Vagina (tissue), 2 donors: ENCODE results near the gene RHOH.

Experiments
- POLR2A ChIP-seq, 2 donors: fragments of 450-650 bp; IDR thresholded peaks; one replicate each; pipeline ENCODE4 v1.6.1; 2017; ENCODE audit warnings: antibody characterized with exemption in 2 of 2, mild to moderate bottlenecking in 2 of 2, moderate library complexity in 2 of 2
- TF ChIP-seq, protein P1 (sequence below), 3 experiments: fragments of 450-650 bp in 2 of 3; fragments of 200-600 bp in 1 of 3; sonication (generic) in 1 of 3; IDR thresholded peaks; one replicate each; pipeline ENCODE4 v1.5.1; 2017 to 2019; ENCODE audit warnings: antibody characterized with exemption in 3 of 3, mild to moderate bottlenecking in 2 of 3, moderate library complexity in 2 of 3

DNA sequence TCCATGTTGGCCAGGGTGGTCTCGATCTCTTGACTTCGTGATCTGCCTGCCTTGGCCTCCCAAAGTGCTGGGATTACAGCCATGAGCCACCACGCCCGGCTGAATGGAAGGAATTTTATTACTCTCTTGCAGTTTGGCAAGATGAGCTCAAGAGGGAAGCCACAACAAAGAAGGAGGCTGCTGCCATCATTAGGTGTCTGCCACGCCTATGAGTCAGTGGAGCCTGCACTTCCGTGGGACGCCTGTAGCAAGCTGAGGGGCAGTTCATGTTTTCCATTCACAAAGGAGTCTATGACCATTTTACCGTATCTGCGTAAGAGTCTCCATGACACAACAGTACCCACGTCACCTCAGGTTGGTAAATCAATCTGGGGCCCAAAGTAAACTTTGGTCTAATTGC is 87.1 kb downstream of the RHOH start:
- TF ChIP-seq POLR2A (IDR thresholded peaks at IDR 0.05): no peak
- TF ChIP-seq, protein P1, sequence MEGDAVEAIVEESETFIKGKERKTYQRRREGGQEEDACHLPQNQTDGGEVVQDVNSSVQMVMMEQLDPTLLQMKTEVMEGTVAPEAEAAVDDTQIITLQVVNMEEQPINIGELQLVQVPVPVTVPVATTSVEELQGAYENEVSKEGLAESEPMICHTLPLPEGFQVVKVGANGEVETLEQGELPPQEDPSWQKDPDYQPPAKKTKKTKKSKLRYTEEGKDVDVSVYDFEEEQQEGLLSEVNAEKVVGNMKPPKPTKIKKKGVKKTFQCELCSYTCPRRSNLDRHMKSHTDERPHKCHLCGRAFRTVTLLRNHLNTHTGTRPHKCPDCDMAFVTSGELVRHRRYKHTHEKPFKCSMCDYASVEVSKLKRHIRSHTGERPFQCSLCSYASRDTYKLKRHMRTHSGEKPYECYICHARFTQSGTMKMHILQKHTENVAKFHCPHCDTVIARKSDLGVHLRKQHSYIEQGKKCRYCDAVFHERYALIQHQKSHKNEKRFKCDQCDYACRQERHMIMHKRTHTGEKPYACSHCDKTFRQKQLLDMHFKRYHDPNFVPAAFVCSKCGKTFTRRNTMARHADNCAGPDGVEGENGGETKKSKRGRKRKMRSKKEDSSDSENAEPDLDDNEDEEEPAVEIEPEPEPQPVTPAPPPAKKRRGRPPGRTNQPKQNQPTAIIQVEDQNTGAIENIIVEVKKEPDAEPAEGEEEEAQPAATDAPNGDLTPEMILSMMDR (IDR thresholded peaks at IDR 0.05): no peak
